CD4-positive, alpha-beta T cell (primary cell): ENCODE measurements around the gene TNK1. TPM values are rescaled to one million over a fixed set of nuclear protein-coding genes. Genes with fewer than 3 reads are reported as not detected.

ENCODE experiments used
- ATAC-seq: fragments of 200-7000 bp; cut with Tn5 transposase; one replicate; pipeline ENCODE4 v1.10.0; 2022; ENCODE audit warnings: mild to moderate bottlenecking; ENCODE audit not compliant: poor library complexity
- CTCF ChIA-PET: fragments of 350-600 bp; sonication (Branson Sonifier 250); formaldehyde crosslinking; loops from one replicate; lab custom pipeline; 2021; ENCODE audit warnings: antibody characterized with exemption, inconsistent platforms; lab: Charles Lee
- POLR2A ChIA-PET: fragments of 350-600 bp; sonication (Branson Sonifier 250); formaldehyde crosslinking; loops from one replicate; lab custom pipeline; 2021; ENCODE audit warnings: antibody characterized with exemption, inconsistent platforms; lab: Charles Lee
- DNase-seq, 14 experiments: peaks; one replicate each; pipeline ENCODE4 v3.0.0-alpha.2; 2013 to 2020; ENCODE audit warnings: mixed read lengths in 2 of 14
- H3K27ac ChIP-seq, 2 donors: one replicate each; pipeline versions ENCODE4 v1.5.1 to v1.7.0; 2013; ENCODE audit warnings: low read length in 2 of 2, low read depth in 1 of 2, mild to moderate bottlenecking in 1 of 2
- H3K27me3 ChIP-seq, 2 experiments: 1 replicate in 1 of 2; 2 replicates in 1 of 2; pipeline versions ENCODE4 v1.6.1 to v1.7.0; 2013; ENCODE audit warnings: low read length in 2 of 2, control low read depth in 1 of 2, mild to moderate bottlenecking in 1 of 2, moderate library complexity in 1 of 2; ENCODE audit not compliant: insufficient read depth in 2 of 2, control insufficient read depth in 1 of 2
- H3K36me3 ChIP-seq: one replicate; pipeline ENCODE4 v1.6.1; 2013; ENCODE audit warnings: low read length, control low read depth; ENCODE audit not compliant: insufficient read depth
- H3K4me1 ChIP-seq: one replicate; pipeline ENCODE4 v1.6.1; 2013; ENCODE audit warnings: low read length, control low read depth; ENCODE audit not compliant: insufficient read depth
- H3K4me3 ChIP-seq: one replicate; pipeline ENCODE4 v1.5.1; 2013; ENCODE audit warnings: mild to moderate bottlenecking, low read length, moderate library complexity
- H3K9me3 ChIP-seq, 2 experiments: 1 replicate in 1 of 2; 2 replicates in 1 of 2; pipeline versions ENCODE4 v1.6.1 to v1.7.0; 2013; ENCODE audit warnings: low read length in 2 of 2, mild to moderate bottlenecking in 2 of 2, control low read depth in 1 of 2, moderate library complexity in 1 of 2; ENCODE audit not compliant: control insufficient read depth in 1 of 2, insufficient read depth in 1 of 2
- H3K27ac Mint-ChIP-seq: one replicate; pipeline ENCODE4 v1.8.0; 2020; ENCODE audit warnings: mixed read lengths
- H3K27me3 Mint-ChIP-seq: one replicate; pipeline ENCODE4 v1.8.0; 2021; ENCODE audit warnings: mixed read lengths
- H3K36me3 Mint-ChIP-seq: one replicate; pipeline ENCODE4 v1.8.0; 2021; ENCODE audit warnings: low read depth, mixed read lengths
- H3K4me1 Mint-ChIP-seq: one replicate; pipeline ENCODE4 v1.8.0; 2021; ENCODE audit warnings: low read depth, mixed read lengths
- H3K4me3 Mint-ChIP-seq: one replicate; pipeline ENCODE4 v1.8.0; 2020; ENCODE audit warnings: mild to moderate bottlenecking, mixed read lengths
- H3K9me3 Mint-ChIP-seq: one replicate; pipeline ENCODE4 v1.8.0; 2020; ENCODE audit warnings: mixed read lengths
- CTCF ChIP-seq: fragments of 200-600 bp; IDR thresholded peaks from one replicate; pipeline ENCODE4 v1.8.0; 2022; ENCODE audit warnings: antibody characterized with exemption, mild to moderate bottlenecking
- intact Hi-C, 2 experiments: fragments of 100-400 bp; cut with DNase I in 1 of 2; cut with micrococcal nuclease in 1 of 2; formaldehyde crosslinking; loops; one replicate each; pipeline versions ENCODE4 v1.15.1 to v1.9.0; 2023 to 2025; cut with DNase I, micrococcal nuclease
- total RNA-seq, 174 experiments: library from RNA in 2 of 174; stranded (reverse) in 2 of 174; gene quantifications; one replicate each; pipeline ENCODE4 v1.2.3 and lab custom pipeline; 2021 to 2026

TNK1 gene
- total RNA-seq, 2 experiments from 2014 or later: 11.0 to 12.4 TPM

DNA sequence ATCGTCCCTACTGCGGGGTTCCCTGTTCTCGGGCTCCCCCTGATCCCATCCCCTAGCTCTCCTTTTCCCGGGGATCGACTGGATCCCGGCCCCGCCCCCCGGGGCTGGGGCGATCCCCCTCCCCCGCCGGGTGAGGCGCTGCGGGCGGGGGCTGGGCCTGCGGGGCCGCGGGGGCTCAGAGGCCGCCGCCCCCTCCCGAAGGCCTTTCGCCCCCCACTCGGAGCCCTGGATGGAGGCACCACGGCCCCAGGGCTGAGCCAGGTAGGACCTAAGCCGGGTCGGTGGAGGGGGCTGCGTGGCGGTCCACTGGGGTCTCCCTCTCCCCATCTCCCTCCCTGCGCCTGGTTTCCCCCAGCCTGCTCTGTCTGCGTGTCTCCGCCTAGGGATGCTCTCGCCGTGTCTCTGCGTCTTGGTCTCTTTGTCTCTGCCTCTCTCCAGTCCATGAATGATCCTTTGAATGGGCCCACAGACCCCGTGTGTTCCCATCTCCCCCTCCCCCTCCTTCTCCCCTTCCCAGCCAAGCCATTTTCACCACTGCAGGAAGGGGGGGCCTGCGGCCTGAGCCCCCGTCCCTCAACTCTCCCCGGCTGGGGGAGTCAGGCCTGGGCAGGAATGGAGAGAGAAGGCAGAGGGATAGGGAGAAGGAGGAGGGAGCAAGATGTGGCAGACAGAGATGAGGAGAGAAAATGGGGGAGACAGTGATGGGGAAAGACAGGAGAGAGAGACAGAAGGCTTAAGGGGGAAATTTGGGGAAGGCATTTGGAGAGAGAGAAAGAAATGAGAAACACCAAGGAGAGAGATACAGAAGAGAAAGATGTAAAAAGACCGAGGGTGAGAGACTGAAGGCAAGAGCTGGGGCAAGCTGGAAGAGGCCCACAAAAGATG is 24.7 kb downstream of the TNK1 start:
- Histone ChIP-seq H3K9me3 (no peaks in the 10 kb centered on the region), H3K27me3 (peaks cover 0 to 5% of the 10 kb centered on the region in 2 experiments), H3K27ac (no peak overlapping the region), H3K4me1 (peaks cover 36% of the 10 kb centered on the region), H3K36me3 (no peaks in the 10 kb centered on the region), H3K4me3 (peak overlapping the region; percentile 77)
- Mint-ChIP-seq H3K27me3 (no peaks in the 10 kb centered on the region), H3K4me1 (peaks cover 28% of the 10 kb centered on the region), H3K27ac (peak overlapping the region; percentile 63), H3K36me3 (peaks cover 9% of the 10 kb centered on the region), H3K9me3 (no peaks in the 10 kb centered on the region), H3K4me3 (peak overlapping the region; percentile 89)
- TF ChIP-seq CTCF: no peak
- intact Hi-C loops: loop anchor here in 1 of 2 experiments (2.0 to 10.0 kb wide), 2 partner anchors 29 to 51 kb away; partner anchors contain the start of genes KCTD11, TMEM102 and TMEM95
- DNase-seq (peak in 1 of 14 experiments; percentile 50), ATAC-seq (no peak)
- CTCF ChIA-PET: interaction anchor here (2.3 kb wide), 1 partner anchor 21 kb away, joined by 6 read pairs; no protein-coding TSS in a partner anchor
- POLR2A ChIA-PET: interaction anchor here (1.2 to 2.9 kb wide), 3 partner anchors 22 to 281 kb away, joined by 4 to 23 read pairs (median 7); partner anchors contain the start of genes POLR2A and TP53

GRCh38 chr17:7406235-7406825 is 25.4 kb downstream of the TNK1 start:
- Mint-ChIP-seq H3K27ac (peak overlapping the region; percentile 63), H3K9me3 (no peaks in the 10 kb centered on the region), H3K4me3 (peak overlapping the region; percentile 89), H3K36me3 (peaks cover 9% of the 10 kb centered on the region), H3K27me3 (no peaks in the 10 kb centered on the region), H3K4me1 (peaks cover 28% of the 10 kb centered on the region)
- CTCF ChIA-PET: no interaction called here
- peaks cover 36% of the 10 kb centered on the region for H3K4me1 ChIP-seq
- POLR2A ChIA-PET: interaction anchor here (1.2 to 1.5 kb wide), 2 partner anchors 22 to 280 kb away, joined by 4 to 7 read pairs; partner anchors contain the start of gene TP53
- DNase-seq (no peak), ATAC-seq (no peak)
- TF ChIP-seq CTCF: no peak
- peaks cover 0 to 5% of the 10 kb centered on the region in 2 experiments for H3K27me3 ChIP-seq
- no peaks in the 10 kb centered on the region for H3K36me3 ChIP-seq
- no peaks in the 10 kb centered on the region for H3K9me3 ChIP-seq
- no peak overlapping the region for H3K4me3 ChIP-seq
- intact Hi-C loops: loop anchor here in 1 of 2 experiments (10.0 kb wide), 1 partner anchor 52 kb away; the partner anchor contains the start of genes KCTD11 and TMEM95
- H3K27ac ChIP-seq: no peak overlapping the region

DNA sequence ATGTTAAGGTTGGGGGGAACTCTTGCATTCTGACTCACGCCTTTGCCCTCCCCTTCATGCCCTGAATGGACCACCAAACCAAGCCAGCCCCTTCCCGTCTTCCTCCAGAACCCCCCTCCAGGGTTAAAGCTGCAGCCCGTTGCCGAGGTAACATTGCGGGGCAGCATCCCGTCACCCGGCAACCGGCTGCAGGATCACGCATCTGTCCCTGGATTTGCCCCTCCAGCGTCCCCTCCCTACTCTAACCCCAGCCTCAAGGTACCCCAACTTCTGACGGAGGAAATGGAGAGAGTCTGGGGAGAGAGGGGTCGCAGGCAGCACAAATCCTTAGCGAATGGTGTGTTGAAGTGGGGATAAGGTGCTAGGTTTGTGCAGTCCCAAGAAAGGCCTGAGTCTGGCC is 26.2 kb downstream of the TNK1 start:
- POLR2A ChIA-PET: interaction anchor here (1.2 to 1.9 kb wide), 2 partner anchors 23 to 279 kb away, joined by 7 read pairs; partner anchors contain the start of gene TP53
- Mint-ChIP-seq H3K9me3 (no peaks in the 10 kb centered on the region), H3K36me3 (peaks cover 9% of the 10 kb centered on the region), H3K27me3 (no peaks in the 10 kb centered on the region), H3K4me1 (peaks cover 28% of the 10 kb centered on the region), H3K4me3 (peak overlapping the region; percentile 51), H3K27ac (peak overlapping the region; percentile 27)
- Histone ChIP-seq H3K4me1 (peaks cover 36% of the 10 kb centered on the region), H3K27me3 (peaks cover 0 to 5% of the 10 kb centered on the region in 2 experiments), H3K4me3 (no peak overlapping the region), H3K27ac (no peak overlapping the region), H3K36me3 (no peaks in the 10 kb centered on the region), H3K9me3 (no peaks in the 10 kb centered on the region)
- no peak for DNase-seq
- no peak for ATAC-seq
- intact Hi-C loops: loop anchor here (1.0 to 10.0 kb wide), 2 partner anchors 25 to 52 kb away; partner anchors contain the start of genes KCTD11 (in 1 of the 2) and TMEM95 (in 1 of the 2)
- TF ChIP-seq CTCF: no peak
- CTCF ChIA-PET: interaction anchor here (2.2 kb wide), 1 partner anchor 52 kb away, joined by 5 read pairs; the partner anchor contains the start of gene TMEM95
